GM19238 (cell line): ENCODE results near the gene CNRIP1.

ENCODE experiments used
- DNase-seq: peaks from one replicate; pipeline ENCODE4 v3.0.0; 2011; ENCODE audit warnings: low spot score; ENCODE audit not compliant: insufficient read length

Gene CNRIP1

DNA sequence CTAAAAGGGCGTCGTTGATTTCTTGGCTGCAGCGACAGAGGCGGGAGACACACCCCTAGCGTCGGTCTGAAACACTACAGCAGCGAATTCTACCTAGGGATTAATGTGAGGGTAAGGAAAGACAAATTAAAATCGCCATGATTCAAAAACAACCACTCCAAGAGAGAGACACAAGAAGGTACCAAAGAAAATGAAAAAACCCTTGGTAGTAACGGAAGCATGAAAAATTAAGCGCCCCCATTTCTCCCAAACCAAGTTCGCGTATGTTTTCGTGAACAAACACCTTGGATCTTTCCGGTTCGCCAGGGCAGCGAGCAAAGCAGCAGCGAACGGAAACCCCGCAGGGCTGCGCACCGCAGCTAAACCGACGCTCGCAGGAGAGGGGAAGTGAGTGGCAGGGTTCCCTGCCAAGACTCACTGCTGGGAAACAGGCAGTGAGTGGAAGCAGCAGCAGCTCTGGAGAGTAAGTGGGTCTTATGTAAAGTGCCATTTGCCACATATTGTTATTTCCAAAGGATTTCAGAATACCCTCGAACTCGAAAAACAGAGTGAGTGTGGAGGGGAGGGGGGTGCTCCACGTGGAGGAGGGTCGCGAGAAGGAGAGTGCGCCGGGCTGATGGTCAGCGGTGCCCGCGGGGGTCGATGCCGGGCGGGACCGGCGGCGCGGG lies 68.4 kb downstream of the CNRIP1 start:
- DNase-seq: peak; percentile 62

DNA sequence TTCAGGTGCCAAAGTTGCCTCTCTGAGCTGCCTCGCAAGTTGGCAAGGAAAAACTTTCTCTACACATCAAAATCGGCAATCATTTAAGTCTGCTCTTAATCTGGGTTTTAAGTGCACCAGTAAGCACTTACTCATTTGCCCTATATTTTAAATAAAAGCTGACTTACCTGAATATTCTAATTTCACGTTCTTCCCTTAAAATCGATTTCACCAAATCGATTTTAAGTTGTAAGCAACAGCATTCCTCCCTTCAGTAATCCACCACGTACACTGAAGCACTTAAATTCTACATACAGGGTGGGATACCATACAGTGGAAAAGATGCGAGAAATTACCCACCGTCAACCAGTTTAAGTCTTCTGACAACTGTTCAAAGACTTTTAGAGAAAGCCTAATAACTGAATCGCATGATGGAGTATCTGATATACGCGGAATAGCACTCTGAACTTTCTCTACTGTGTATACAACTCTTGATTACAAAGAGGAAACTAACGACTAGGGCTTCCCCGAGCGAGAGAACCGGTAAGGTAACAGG lies 69.0 kb downstream of the CNRIP1 start:
- DNase-seq: no peak

DNA sequence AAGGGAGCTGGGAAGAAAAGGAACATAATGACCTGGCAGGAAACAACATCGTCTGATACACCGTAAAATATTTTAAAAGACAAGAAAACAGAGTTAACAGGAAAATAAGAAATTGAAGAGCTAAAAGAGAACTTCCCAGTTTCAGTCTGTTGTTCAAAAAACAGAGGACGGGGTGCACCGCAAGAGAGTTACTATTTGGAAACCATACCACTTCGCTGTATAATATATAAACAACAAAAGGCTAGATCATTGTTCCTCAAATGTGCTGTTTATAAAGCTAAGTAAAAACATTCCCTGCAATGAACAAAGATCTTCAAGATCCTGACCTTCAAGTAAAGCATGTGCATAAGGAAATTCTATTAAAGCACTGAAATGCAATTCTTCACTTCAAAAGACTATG lies 69.6 kb downstream of the CNRIP1 start:
- DNase-seq: no peak

DNA sequence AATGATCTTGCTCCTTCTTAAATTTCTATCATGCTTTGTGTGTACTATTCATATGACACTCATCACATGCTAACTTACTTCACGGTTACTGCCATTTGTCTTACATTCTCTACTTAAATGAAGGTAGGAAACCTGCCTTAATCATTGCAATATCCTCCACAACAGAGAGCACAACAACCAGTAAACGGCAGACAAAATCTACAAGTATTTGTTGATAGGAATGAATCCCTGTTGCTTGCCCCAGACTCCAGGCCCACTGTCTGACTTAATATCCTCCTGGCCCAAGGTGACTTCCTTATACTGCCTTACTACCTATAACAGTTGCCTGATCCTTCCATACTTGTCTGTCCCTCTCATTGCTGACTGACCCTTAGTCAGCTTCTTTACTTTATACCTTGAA lies 70.9 kb downstream of the CNRIP1 start:
- no peak for DNase-seq

DNA sequence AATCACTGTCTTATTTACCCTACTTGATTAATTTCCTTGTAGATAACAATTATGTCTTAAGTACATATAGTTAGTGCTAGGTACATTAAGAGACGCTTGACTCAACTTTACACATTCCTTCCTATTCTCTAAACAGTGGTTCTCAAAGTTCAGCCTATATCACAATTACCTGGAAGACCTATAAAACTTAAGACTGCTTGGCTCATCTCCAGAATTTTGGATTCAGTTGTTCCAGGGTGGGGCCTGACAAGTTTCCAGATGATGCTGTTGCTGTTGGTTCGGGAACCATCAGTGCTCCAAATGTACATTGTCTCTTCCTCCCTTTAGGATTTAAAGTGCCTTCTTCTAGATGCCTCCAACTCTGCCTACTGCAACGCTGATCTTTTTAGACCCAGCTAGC lies 71.4 kb downstream of the CNRIP1 start:
- DNase-seq: no peak

DNA sequence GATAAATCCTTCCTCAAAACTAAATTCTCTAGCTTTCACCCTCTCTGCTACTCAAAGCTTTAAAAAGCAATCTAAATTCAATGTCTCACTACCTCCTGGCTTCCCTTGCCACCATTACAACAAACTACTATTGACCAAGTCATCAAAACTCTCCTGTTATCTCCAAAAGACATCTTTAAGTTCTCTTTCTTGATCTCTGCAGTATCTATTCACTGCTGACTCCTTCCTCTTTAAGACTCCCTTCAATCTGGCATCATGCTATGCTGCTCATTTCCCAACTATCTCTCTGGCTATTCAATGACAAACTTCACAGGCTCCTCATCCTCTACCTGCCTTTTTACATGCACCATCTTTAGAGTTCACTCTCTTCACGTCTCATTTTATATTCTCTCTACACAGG lies 73.4 kb downstream of the CNRIP1 start:
- no peak for DNase-seq

DNA sequence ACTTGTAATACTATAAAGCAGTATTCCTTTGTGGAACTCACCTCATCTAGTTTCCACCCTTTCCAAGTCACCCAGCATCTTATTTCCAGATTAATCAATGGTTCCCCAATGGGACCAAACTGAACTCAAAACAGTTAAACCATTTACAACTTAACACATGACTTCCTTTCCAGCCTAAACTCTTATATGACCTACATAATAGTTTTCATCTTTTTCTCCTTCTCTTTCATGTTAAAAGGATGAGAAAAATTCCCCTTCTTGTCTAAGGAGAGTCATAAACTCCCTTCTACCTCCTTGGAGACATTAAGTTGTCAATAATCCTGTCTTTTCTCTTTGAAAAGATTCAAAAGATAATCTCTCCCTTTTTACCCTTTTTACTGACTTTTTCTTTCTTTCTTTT lies 74.1 kb downstream of the CNRIP1 start:
- no peak for DNase-seq

DNA sequence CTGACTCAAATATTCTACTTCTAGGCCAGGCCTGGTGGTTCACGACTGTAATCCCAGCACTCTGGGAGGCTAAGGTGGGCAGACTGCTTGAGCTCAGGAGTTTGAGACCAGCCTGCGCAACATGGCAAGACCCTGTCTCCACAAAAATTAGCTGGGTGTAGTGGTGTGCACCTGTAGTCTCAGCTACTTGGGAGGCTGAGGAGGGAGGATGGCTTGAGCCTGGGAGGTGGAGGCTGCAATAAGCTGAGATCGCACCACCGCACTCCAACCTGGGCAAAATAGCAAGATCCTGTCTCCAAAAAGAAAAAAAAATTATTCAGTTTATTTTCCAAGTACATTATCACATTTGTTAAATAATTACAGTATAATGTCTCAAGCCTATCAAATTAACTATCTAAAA lies 74.7 kb downstream of the CNRIP1 start:
- DNase-seq: no peak

DNA sequence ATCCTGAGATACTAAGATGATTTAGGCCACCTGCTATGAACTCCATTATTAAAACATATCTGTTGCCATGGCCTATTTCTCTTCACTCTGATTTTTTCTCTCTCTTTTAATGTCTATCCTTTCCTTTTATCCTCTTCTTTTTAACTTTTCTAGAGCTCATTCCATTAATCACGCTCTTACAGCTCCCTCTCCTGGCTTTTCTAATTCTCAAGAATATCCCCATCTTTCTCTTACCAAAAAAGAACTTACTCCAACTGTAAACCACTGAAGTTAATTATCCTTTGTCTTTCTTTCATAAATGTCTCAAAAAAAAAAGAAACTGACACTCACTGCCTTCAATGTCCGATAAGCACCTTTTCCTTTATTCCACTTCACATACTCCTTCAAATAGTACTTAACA lies 75.3 kb downstream of the CNRIP1 start:
- no peak for DNase-seq
